GM19438 (cell line): ENCODE data around the gene ZNF416.

Experiments
- ATAC-seq: cut with Tn5 transposase; IDR thresholded peaks from one replicate; pipeline ENCODE4 v1.9.1; 2021; ENCODE audit warnings: low read depth; ENCODE audit not compliant: unreplicated experiment

Gene ZNF416

GRCh38 chr19:57559404-57560025 lies 19.2 kb downstream of the ZNF416 start, which contains the start of gene ZNF550:
Gene ZNF550 (minus strand): TSS chr19:57559863. CDS start chr19:57559682, 181 bp downstream.
- peak; percentile 91 for ATAC-seq

GRCh38 chr19:57559008-57559403 lies 19.7 kb downstream of the ZNF416 start:
- peak; percentile 25 for ATAC-seq

- no peak for ATAC-seq
These were observed 20.2 kb downstream of the ZNF416 start for GRCh38 chr19:57558525-57558924.

GRCh38 chr19:57557659-57558058 lies 21.1 kb downstream of the ZNF416 start:
- ATAC-seq, result no peak

GRCh38 chr19:57552432-57552831 lies 26.3 kb downstream of the ZNF416 start:
- ATAC-seq, result no peak

- no peak for ATAC-seq
These were observed 32.2 kb downstream of the ZNF416 start for GRCh38 chr19:57546513-57546912.

GRCh38 chr19:57537953-57538547 lies 40.7 kb downstream of the ZNF416 start:
- ATAC-seq, result no peak

GRCh38 chr19:57527136-57527881 lies 51.4 kb downstream of the ZNF416 start, which contains the start of gene ZNF549:
Gene ZNF549 (plus strand): TSS chr19:57527356. CDS start chr19:57527574, 218 bp downstream.
- peak; percentile 99 for ATAC-seq
